Measurements from ENCODE around the gene HNRNPAB. TPM values are rescaled to one million over a fixed set of nuclear protein-coding genes. Genes with fewer than 3 reads are reported as not detected.
A peak's percentile ranks its signal among the peaks of the same experiment; 100 is the strongest.

The HNRNPAB gene
- total RNA-seq, 1 donor from 2014 or later, result 466 TPM

GRCh38 chr5:178213003-178213461 is 8.7 kb downstream of the HNRNPAB start:
- Mint-ChIP-seq H3K9me3 (no peaks in the 10 kb centered on the region), H3K36me3 (ENCODE audit: low read depth) (peaks cover 62% of the 10 kb centered on the region), H3K4me3 (peak overlapping the region; percentile 95), H3K4me1 (peaks cover 32% of the 10 kb centered on the region), H3K27me3 (ENCODE audit: low read depth) (peaks cover 66% of the 10 kb centered on the region), H3K27ac (ENCODE audit: unreplicated experiment) (no peak overlapping the region)
- DNase-seq (ENCODE audit: low read depth, low spot score), result no peak
- TF ChIP-seq CTCF (conservative IDR thresholded peaks at IDR 0.05), result no peak

GRCh38 chr5:178213748-178214151 is 9.4 kb downstream of the HNRNPAB start:
- peaks cover 60% of the 10 kb centered on the region for H3K27me3 Mint-ChIP-seq (ENCODE audit: low read depth)
- no peak for DNase-seq (ENCODE audit: low read depth, low spot score)
- peaks cover 60% of the 10 kb centered on the region for H3K36me3 Mint-ChIP-seq (ENCODE audit: low read depth)
- no peaks in the 10 kb centered on the region for H3K9me3 Mint-ChIP-seq
- H3K4me3 Mint-ChIP-seq, result peak overlapping the region; percentile 95
- peak overlapping the region; percentile 40 for H3K27ac Mint-ChIP-seq (ENCODE audit: unreplicated experiment)
- peaks cover 25% of the 10 kb centered on the region for H3K4me1 Mint-ChIP-seq
- no peak for TF ChIP-seq CTCF (conservative IDR thresholded peaks at IDR 0.05)

- Mint-ChIP-seq H3K4me3 (peak overlapping the region; percentile 95), H3K27ac (ENCODE audit: unreplicated experiment) (peak overlapping the region; percentile 40), H3K4me1 (peaks cover 20% of the 10 kb centered on the region), H3K27me3 (ENCODE audit: low read depth) (peaks cover 55% of the 10 kb centered on the region), H3K36me3 (ENCODE audit: low read depth) (peaks cover 56% of the 10 kb centered on the region), H3K9me3 (no peaks in the 10 kb centered on the region)
- TF ChIP-seq CTCF (conservative IDR thresholded peaks at IDR 0.05), result no peak
- DNase-seq (ENCODE audit: low read depth, low spot score), result no peak
Observed at GRCh38 chr5:178214160-178214803, 9.9 kb downstream of the HNRNPAB start.

GRCh38 chr5:178215280-178216002 is 11.1 kb downstream of the HNRNPAB start:
- Mint-ChIP-seq H3K4me3 (peak overlapping the region; percentile 95), H3K36me3 (ENCODE audit: low read depth) (peaks cover 51% of the 10 kb centered on the region), H3K27ac (ENCODE audit: unreplicated experiment) (no peak overlapping the region), H3K27me3 (ENCODE audit: low read depth) (peaks cover 44% of the 10 kb centered on the region), H3K9me3 (no peaks in the 10 kb centered on the region), H3K4me1 (peaks cover 10% of the 10 kb centered on the region)
- no peak for DNase-seq (ENCODE audit: low read depth, low spot score)
- TF ChIP-seq CTCF (conservative IDR thresholded peaks at IDR 0.05), result no peak

GRCh38 chr5:178216088-178216534 is 11.8 kb downstream of the HNRNPAB start:
- Mint-ChIP-seq H3K27me3 (ENCODE audit: low read depth) (peaks cover 40% of the 10 kb centered on the region), H3K4me1 (peaks cover 9% of the 10 kb centered on the region), H3K27ac (ENCODE audit: unreplicated experiment) (no peak overlapping the region), H3K4me3 (peak overlapping the region; percentile 95), H3K36me3 (ENCODE audit: low read depth) (peaks cover 47% of the 10 kb centered on the region), H3K9me3 (no peaks in the 10 kb centered on the region)
- no peak for DNase-seq (ENCODE audit: low read depth, low spot score)
- no peak for TF ChIP-seq CTCF (conservative IDR thresholded peaks at IDR 0.05)

Measured in neural crest cell (in vitro differentiated cells).